Heart left ventricle (tissue), 16 donors: ENCODE measurements around the gene HLA-DMB. TPM values are rescaled to one million over a fixed set of nuclear protein-coding genes. Genes with fewer than 3 reads are reported as not detected.

Experiments
- ATAC-seq, 4 donors: fragments of 200-7000 bp; cut with Tn5 transposase; one replicate each; pipeline ENCODE4 v1.9.1; 2020 to 2022; ENCODE audit warnings: moderate library complexity in 4 of 4, mild to moderate bottlenecking in 3 of 4, moderate number of reproducible peaks in 1 of 4
- DNase-seq, 5 donors: peaks; one replicate each; pipeline ENCODE4 v3.0.0-alpha.2; 2020
- H3K27ac ChIP-seq, 12 donors: fragments of 200-600 bp; sonication (generic) in 4 of 12; one replicate each; pipeline versions ENCODE4 v1.5.0 to v1.8.0; 2016 to 2022; ENCODE audit warnings: mild to moderate bottlenecking in 2 of 12
- H3K27me3 ChIP-seq, 9 donors: fragments of 200-600 bp; sonication (generic) in 2 of 9; one replicate each; pipeline versions ENCODE4 v1.5.1 to v1.8.0; 2016 to 2022; ENCODE audit warnings: mild to moderate bottlenecking in 3 of 9
- H3K36me3 ChIP-seq, 9 donors: fragments of 200-600 bp; sonication (generic) in 2 of 9; one replicate each; pipeline versions ENCODE4 v1.5.0 to v1.8.0; 2018 to 2022; ENCODE audit warnings: mild to moderate bottlenecking in 2 of 9
- H3K4me1 ChIP-seq, 12 donors: fragments of 200-600 bp; sonication (generic) in 4 of 12; one replicate each; pipeline versions ENCODE4 v1.5.0 to v1.8.0; 2016 to 2022; ENCODE audit warnings: mild to moderate bottlenecking in 3 of 12
- H3K4me3 ChIP-seq, 12 donors: fragments of 200-600 bp; sonication (generic) in 4 of 12; one replicate each; pipeline versions ENCODE4 v1.5.0 to v1.8.0; 2017 to 2022; ENCODE audit warnings: mild to moderate bottlenecking in 9 of 12, moderate library complexity in 4 of 12
- H3K9me3 ChIP-seq, 12 donors: fragments of 200-600 bp; sonication (generic) in 4 of 12; one replicate each; pipeline versions ENCODE4 v1.5.0 to v1.8.0; 2016 to 2022; ENCODE audit warnings: mild to moderate bottlenecking in 1 of 12
- POLR2A ChIP-seq, 2 donors: fragments of 450-650 bp; IDR thresholded peaks; one replicate each; pipeline ENCODE4 v1.6.1; 2017; ENCODE audit warnings: antibody characterized with exemption in 2 of 2, mild to moderate bottlenecking in 2 of 2, moderate library complexity in 2 of 2
- WGBS, 4 donors: extraction: QIAGEN DNeasy Blood & Tissue Kit in 2 of 4; methylation state at CpG; one replicate each; pipeline versions ENCODE4 v1.1.5 to v1.1.7; 2013 to 2018; 5-methylcytosine and 5-hydroxymethylcytosine counted together
- intact Hi-C, 10 donors: fragments of 100-400 bp; cut with DNase I; formaldehyde crosslinking; loops; one replicate each; pipeline versions ENCODE4 v1.11.1 to v1.14.2; 2022
- polyA plus RNA-seq, 2 donors: library from polyadenylated mRNA; stranded (reverse); fragments of 200-250 nt; gene quantifications; one replicate each; pipeline ENCODE4 v1.2.3, GENCODE V29; 2013
- total RNA-seq, 9 donors: library from RNA; depleted of rRNA in 2 of 9; stranded (reverse); fragments of >200 nt in 2 of 9; fragmentation: NEBNext Ultra II Directional in 3 of 9; extraction: Animal tissue kit (Norgen Biotek cat#: 25700) in 3 of 9; gene quantifications; one replicate each; pipeline versions ENCODE4 v1.1.0 to v1.2.4, GENCODE V29; 2016 to 2023
- TF ChIP-seq, protein P1 (sequence below), 12 donors: fragments of 200-600 bp; sonication (generic) in 4 of 12; IDR thresholded peaks; one replicate each; pipeline versions ENCODE4 v1.5.0 to v1.8.0; 2018 to 2022; ENCODE audit warnings: antibody characterized with exemption in 12 of 12, mild to moderate bottlenecking in 5 of 12
- donor health status: ischemic (EF 13 %, LVEDD 7.1; RV severe dilation, severe dysfunction).
- donor health status: healthy with polysubstance abuse.
- donor health status: DM: no; HTN: yes; CAD: no.
- donor health status: DM: no; HTN: no; CAD: no.
- donor health status: ischemic (EF 25% LVEDD 6.9; RV normal size, moderate dysfunction).
- donor health status: ischemic (EF 25% LVEDD 5.7; RV mildly dilated, moderate dysfunction).
- donor health status: healthy.
- donor health status: DM: yes; HTN: yes; CAD: no.
- donor health status: ischemic (EF 35%, LVEDD 5.7; RV mildly dilated, moderate dysfunction).
- donor health status: nonischemic (EF 11% LVEDD 7.7; RV severe dilation, severe dysfunction).
- donor health status: DM: yes; HTN: yes; CAD: no.
- donor health status: PGD.
- donor health status: ischemic (EF 29% LVEDD 5.4; RV normal size, mild dysfunction).
- donor health status: nonischemic (EF 23%, LVEDD 6.1; RV moderate dilation, normal function).

The HLA-DMB gene
- total and polyA plus RNA-seq, 11 donors = 2.7 to 127 (median 6.7) TPM

DNA sequence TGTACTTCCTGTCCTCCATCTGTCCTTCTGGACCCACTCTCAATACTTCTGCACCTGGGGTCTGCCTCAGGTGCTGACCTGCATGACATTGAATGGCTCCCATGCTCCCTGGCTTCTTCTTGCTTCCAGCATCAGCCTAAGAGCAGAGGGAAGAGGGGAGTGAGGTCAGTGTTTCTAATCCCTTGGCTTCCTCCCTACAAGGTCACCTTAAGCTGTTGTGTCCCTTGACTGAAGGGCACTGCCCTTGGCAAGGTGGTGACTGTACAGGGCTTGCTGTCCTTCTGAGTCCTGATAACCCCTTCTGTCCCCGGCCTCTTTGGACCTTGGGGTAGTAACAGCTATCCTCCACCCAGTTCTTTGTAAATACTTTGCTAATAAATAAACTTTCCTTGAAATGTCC is 9.6 kb downstream of the HLA-DMB start:
- Histone ChIP-seq H3K27ac (no peak overlapping the region), H3K4me1 (peaks cover 0 to 42% (median 0%) of the 10 kb centered on the region in 12 donors), H3K27me3 (peaks cover 0 to 6% (median 0%) of the 10 kb centered on the region in 9 donors), H3K36me3 (peaks cover 0 to 24% (median 0%) of the 10 kb centered on the region in 9 donors), H3K9me3 (no peaks in the 10 kb centered on the region), H3K4me3 (no peak overlapping the region)
- intact Hi-C loops = loop anchor here in 9 of 10 donors (5.0 kb wide), 2 partner anchors 36 to 44 kb away; partner anchors contain the start of gene BRD2 (in 1 of the 9)
- peak in 1 of 4 donors; percentile 34 for ATAC-seq
- 0% methylated on average over 1 of the region's 1 CpG for WGBS, 4 donors
- TF ChIP-seq, protein P1, sequence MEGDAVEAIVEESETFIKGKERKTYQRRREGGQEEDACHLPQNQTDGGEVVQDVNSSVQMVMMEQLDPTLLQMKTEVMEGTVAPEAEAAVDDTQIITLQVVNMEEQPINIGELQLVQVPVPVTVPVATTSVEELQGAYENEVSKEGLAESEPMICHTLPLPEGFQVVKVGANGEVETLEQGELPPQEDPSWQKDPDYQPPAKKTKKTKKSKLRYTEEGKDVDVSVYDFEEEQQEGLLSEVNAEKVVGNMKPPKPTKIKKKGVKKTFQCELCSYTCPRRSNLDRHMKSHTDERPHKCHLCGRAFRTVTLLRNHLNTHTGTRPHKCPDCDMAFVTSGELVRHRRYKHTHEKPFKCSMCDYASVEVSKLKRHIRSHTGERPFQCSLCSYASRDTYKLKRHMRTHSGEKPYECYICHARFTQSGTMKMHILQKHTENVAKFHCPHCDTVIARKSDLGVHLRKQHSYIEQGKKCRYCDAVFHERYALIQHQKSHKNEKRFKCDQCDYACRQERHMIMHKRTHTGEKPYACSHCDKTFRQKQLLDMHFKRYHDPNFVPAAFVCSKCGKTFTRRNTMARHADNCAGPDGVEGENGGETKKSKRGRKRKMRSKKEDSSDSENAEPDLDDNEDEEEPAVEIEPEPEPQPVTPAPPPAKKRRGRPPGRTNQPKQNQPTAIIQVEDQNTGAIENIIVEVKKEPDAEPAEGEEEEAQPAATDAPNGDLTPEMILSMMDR (IDR thresholded peaks at IDR 0.05) = no peak
- no peak for TF ChIP-seq POLR2A (IDR thresholded peaks at IDR 0.05)
- no peak for DNase-seq

- Histone ChIP-seq H3K36me3 (no peaks in the 10 kb centered on the region), H3K27me3 (peaks cover 0 to 26% (median 0%) of the 10 kb centered on the region in 9 donors), H3K9me3 (no peaks in the 10 kb centered on the region), H3K4me3 (no peak overlapping the region), H3K4me1 (peaks cover 0 to 7% (median 0%) of the 10 kb centered on the region in 12 donors), H3K27ac (no peak overlapping the region)
- no peak for ATAC-seq
- no peak for TF ChIP-seq POLR2A (IDR thresholded peaks at IDR 0.05)
- TF ChIP-seq, protein P1 (IDR thresholded peaks at IDR 0.05) = peak in 2 of 12 donors; percentile 11 to 12
- DNase-seq = no peak
- WGBS, 4 donors = 89 to 97% (median 93%) methylated on average over 2 of the region's 2 CpGs
- intact Hi-C loops = loop anchor here in 1 of 10 donors (5.0 kb wide), 1 partner anchor 180 kb away; no protein-coding TSS in a partner anchor
Measured at GRCh38 chr6:32922083-32922482, 18.7 kb downstream of the HLA-DMB start.

- Histone ChIP-seq H3K27ac (peak overlapping the region in 1 of 12 donors; percentile 42), H3K36me3 (no peaks in the 10 kb centered on the region), H3K4me3 (no peak overlapping the region), H3K4me1 (peaks cover 0 to 12% (median 0%) of the 10 kb centered on the region in 12 donors), H3K27me3 (peaks cover 0 to 23% (median 0%) of the 10 kb centered on the region in 9 donors), H3K9me3 (no peaks in the 10 kb centered on the region)
- intact Hi-C loops = loop anchor here in 1 of 10 donors (5.0 kb wide), 1 partner anchor 182 kb away; no protein-coding TSS in a partner anchor
- WGBS, 4 donors = 61 to 73% (median 62%) methylated on average over 2 of the region's 2 CpGs
- DNase-seq (no peak), ATAC-seq (no peak)
- TF ChIP-seq, protein P1 (IDR thresholded peaks at IDR 0.05) = no peak
- no peak for TF ChIP-seq POLR2A (IDR thresholded peaks at IDR 0.05)
Measured at GRCh38 chr6:32920715-32921114, 20.1 kb downstream of the HLA-DMB start.

GRCh38 chr6:32912951-32913350 is 27.9 kb downstream of the HLA-DMB start:
- no peaks in the 10 kb centered on the region for H3K9me3 ChIP-seq
- TF ChIP-seq, protein P1 (IDR thresholded peaks at IDR 0.05) = no peak
- TF ChIP-seq POLR2A (IDR thresholded peaks at IDR 0.05) = no peak
- H3K4me1 ChIP-seq = peaks cover 0 to 6% (median 0%) of the 10 kb centered on the region in 12 donors
- ATAC-seq (no peak), DNase-seq (no peak)
- peaks cover 0 to 6% (median 0%) of the 10 kb centered on the region in 9 donors for H3K27me3 ChIP-seq
- no peaks in the 10 kb centered on the region for H3K36me3 ChIP-seq
- no peak overlapping the region for H3K4me3 ChIP-seq
- H3K27ac ChIP-seq = no peak overlapping the region
- 45 to 61% (median 55%) methylated on average over 1 of the region's 1 CpG for WGBS, 4 donors
- intact Hi-C loops = no loop called here
